HepG2 (cell line): ENCODE results near the gene CPT1B. TPM values are rescaled to one million over a fixed set of nuclear protein-coding genes. Genes with fewer than 3 reads are reported as not detected.

ENCODE experiments used
- ATAC-seq: fragments of 200-7000 bp; cut with Tn5 transposase; 3 replicates; pipeline ENCODE4 v1.9.1; 2020; ENCODE audit warnings: mild to moderate bottlenecking, moderate library complexity
- BruUV-seq: library from RNA; stranded (reverse); fragments of 400-500 nt; replicated peaks from 2 replicates; lab custom pipeline; 2021; lab: Mats Ljungman, UMichigan
- CTCF ChIA-PET: fragments of 300-600 bp; formaldehyde crosslinking; extraction: SDS; loops from one replicate; lab custom pipeline; 2021; ENCODE audit warnings: low total read pairs, inconsistent platforms, low intra/inter-chr PET ratio; lab: Yijun Ruan, JAX
- POLR2A ChIA-PET: fragments of 350-600 bp; sonication (Branson Sonifier 250); formaldehyde crosslinking; loops from one replicate; lab custom pipeline; 2020; ENCODE audit warnings: antibody characterized with exemption, inconsistent platforms; lab: Yijun Ruan, JAX
- DNase-seq: peaks from one replicate; pipeline ENCODE4 v3.0.0-alpha.2; 2015; ENCODE audit warnings: low spot score
- FAIRE-seq: peaks from 3 replicates; lab custom pipeline; 2011; peaks lifted over from hg19 to GRCh38; lab: Jason Lieb, UNC
- H2AFZ ChIP-seq: one replicate; pipeline ENCODE4 v1.6.1; 2011; ENCODE audit warnings: low read length, inconsistent platforms
- H3K27ac ChIP-seq: fragments of 300-600 bp; 3 replicates; pipeline ENCODE4 v1.8.0; 2011; ENCODE audit warnings: mixed run types, mild to moderate bottlenecking, mixed read lengths, low read length, inconsistent platforms; ENCODE audit not compliant: insufficient read depth; ENCODE audit errors: extremely low read length
- H3K27me3 ChIP-seq, 2 experiments: fragments of 200-600 bp in 1 of 2; 2 replicates in 1 of 2; 3 replicates in 1 of 2; pipeline versions ENCODE4 v1.6.0 to v1.8.0; 2011; ENCODE audit warnings: low read length in 2 of 2, mild to moderate bottlenecking in 2 of 2, moderate library complexity in 2 of 2, inconsistent platforms in 1 of 2; ENCODE audit not compliant: insufficient read depth in 2 of 2, control insufficient read depth in 1 of 2
- H3K36me3 ChIP-seq, 2 experiments: fragments of 200-600 bp in 1 of 2; replicated peaks in 1 of 2; 2 replicates in 1 of 2; 3 replicates in 1 of 2; pipeline versions ENCODE4 v1.5.1 to v1.8.0; 2011; ENCODE audit warnings: low read length in 2 of 2, inconsistent platforms in 1 of 2; ENCODE audit not compliant: insufficient read depth in 2 of 2, control insufficient read depth in 1 of 2
- H3K4me1 ChIP-seq: 2 replicates; pipeline ENCODE4 v1.5.1; 2012; ENCODE audit warnings: low read length, inconsistent platforms; ENCODE audit not compliant: insufficient read depth
- H3K4me2 ChIP-seq: 2 replicates; pipeline ENCODE4 v1.6.0; 2011; ENCODE audit warnings: low read depth, low read length, inconsistent platforms
- H3K4me3 ChIP-seq, 3 experiments: fragments of 200-600 bp in 1 of 3; sonication (generic), shearing (Covaris generic) in 1 of 3; replicated peaks in 1 of 3; 2 replicates each; pipeline ENCODE4 v1.5.1; 2011 to 2016; ENCODE audit warnings: low read length in 3 of 3, inconsistent platforms in 2 of 3, low read depth in 2 of 3, mild to moderate bottlenecking in 2 of 3, control low read depth in 1 of 3, mixed read lengths in 1 of 3; ENCODE audit not compliant: insufficient read depth in 1 of 3
- H3K79me2 ChIP-seq: one replicate; pipeline ENCODE4 v1.6.1; 2011; ENCODE audit warnings: low read length, inconsistent platforms; ENCODE audit not compliant: insufficient read depth
- H3K9ac ChIP-seq: 2 replicates; pipeline ENCODE4 v1.6.0; 2011; ENCODE audit warnings: mild to moderate bottlenecking, low read depth, low read length, inconsistent platforms; ENCODE audit not compliant: insufficient read depth
- H3K9me3 ChIP-seq: 2 replicates; pipeline ENCODE4 v1.5.1; 2012; ENCODE audit warnings: mild to moderate bottlenecking, low read length
- H4K20me1 ChIP-seq: 2 replicates; pipeline ENCODE4 v1.6.0; 2011; ENCODE audit warnings: inconsistent platforms, mild to moderate bottlenecking, low read length, moderate library complexity; ENCODE audit not compliant: insufficient read depth
- ATF7 ChIP-seq, 2 experiments: fragments of 450-650 bp in 1 of 2; sonication (generic) in 1 of 2; formaldehyde crosslinking in 1 of 2; IDR thresholded peaks; 2 replicates each; pipeline versions ENCODE4 v1.4.0 to v1.6.1; 2016 to 2020; ENCODE audit warnings: antibody characterized with exemption in 1 of 2, mild to moderate bottlenecking in 1 of 2, missing genetic modification reagents in 1 of 2
- CREB1 ChIP-seq, 2 experiments: fragments of 450-650 bp in 1 of 2; IDR thresholded peaks; 2 replicates each; pipeline ENCODE4 v1.6.1; 2016 to 2017; ENCODE audit warnings: control low read depth in 1 of 2, mild to moderate bottlenecking in 1 of 2, missing compliant biosample characterization in 1 of 2, missing genetic modification characterization in 1 of 2
- GATA4 ChIP-seq: sonication (generic); IDR thresholded peaks from 2 replicates; pipeline ENCODE4 v1.6.1; 2016; ENCODE audit warnings: antibody characterized with exemption, low read depth, borderline replicate concordance
- GATAD2A ChIP-seq: IDR thresholded peaks from 2 replicates; pipeline ENCODE4 v1.6.1; 2016
- KDM2A ChIP-seq: sonication (generic); formaldehyde crosslinking; IDR thresholded peaks from 2 replicates; pipeline ENCODE4 v1.4.0; 2020; ENCODE audit warnings: low read depth, missing genetic modification reagents, borderline replicate concordance
- NCOA5 ChIP-seq: sonication (generic); formaldehyde crosslinking; IDR thresholded peaks from 2 replicates; pipeline ENCODE4 v1.4.0; 2020; ENCODE audit warnings: missing genetic modification reagents
- RBM22 ChIP-seq: fragments of 200-400 bp; formaldehyde crosslinking; optimal IDR thresholded peaks from 2 replicates; pipeline ENCODE3; 2017; ENCODE audit warnings: mild to moderate bottlenecking, low read length, moderate library complexity
- REPIN1 ChIP-seq: sonication (generic); formaldehyde crosslinking; IDR thresholded peaks from 2 replicates; pipeline ENCODE4 v1.8.0; 2022; ENCODE audit warnings: missing genetic modification reagents, low read depth, mild to moderate bottlenecking, borderline replicate concordance
- SALL1 ChIP-seq: sonication (generic); formaldehyde crosslinking; IDR thresholded peaks from 2 replicates; pipeline ENCODE4 v1.8.0; 2022; ENCODE audit warnings: mild to moderate bottlenecking, missing genetic modification reagents
- SAP130 ChIP-seq: IDR thresholded peaks from 2 replicates; pipeline ENCODE4 v1.6.1; 2016; ENCODE audit warnings: low read depth
- SKI ChIP-seq: fragments of 450-650 bp; IDR thresholded peaks from one replicate; pipeline ENCODE4 v1.6.1; 2018; ENCODE audit warnings: mild to moderate bottlenecking; ENCODE audit not compliant: partially characterized antibody
- SMARCE1 ChIP-seq: fragments of 450-650 bp; IDR thresholded peaks from 2 replicates; pipeline ENCODE4 v1.6.1; 2017; ENCODE audit warnings: borderline replicate concordance
- SMC3 ChIP-seq: IDR thresholded peaks from 2 replicates; pipeline ENCODE4 v1.6.1; 2011; ENCODE audit warnings: low read length, improper control_type of control experiment
- ZBTB21 ChIP-seq: sonication (generic); formaldehyde crosslinking; IDR thresholded peaks from 2 replicates; pipeline ENCODE4 v1.4.0; 2020; ENCODE audit warnings: missing genetic modification reagents
- ZBTB25 ChIP-seq: IDR thresholded peaks from 2 replicates; pipeline ENCODE4 v1.6.1; 2018; ENCODE audit warnings: missing genetic modification reagents
- ZBTB7B ChIP-seq: sonication (generic); formaldehyde crosslinking; IDR thresholded peaks from 2 replicates; pipeline ENCODE4 v1.4.0; 2020; ENCODE audit warnings: missing genetic modification reagents
- ZNF280D ChIP-seq: sonication (generic); formaldehyde crosslinking; IDR thresholded peaks from 2 replicates; pipeline ENCODE4 v1.5.1; 2020; ENCODE audit warnings: mild to moderate bottlenecking, missing genetic modification reagents
- ZNF792 ChIP-seq: IDR thresholded peaks from 2 replicates; pipeline ENCODE4 v1.6.1; 2016
- WGBS: methylation state at CpG from one replicate; pipeline ENCODE4 v1.1.6; 2017; ENCODE audit warnings: low lambda C conversion rate; 5-methylcytosine and 5-hydroxymethylcytosine counted together
- in situ Hi-C: cut with HindIII; loops from 2 replicates; pipeline ENCODE4 v1.10.0; 2017; ENCODE audit warnings: low pct_unique_long_range_greater_than_20kb; ENCODE audit not compliant: extremely low pct_ligation_motif_present
- intact Hi-C: fragments of 100-400 bp; cut with micrococcal nuclease; formaldehyde crosslinking; loops from one replicate; pipeline ENCODE4 v1.10.0; 2022; ENCODE audit not compliant: unreplicated experiment
- polyA plus RNA-seq, 8 experiments: library from polyadenylated mRNA; depleted of rRNA in 3 of 8; stranded (reverse) in 7 of 8; unstranded in 1 of 8; fragments of >200 nt; fragmentation: Illumina TruSeq in 4 of 8; extraction: Trizol in 4 of 8; gene quantifications; 2 replicates each; pipeline versions ENCODE4 v1.2.1 to v1.2.3, GENCODE V29; 2011 to 2016; ENCODE audit warnings: low read depth in 4 of 8, missing spikeins in 1 of 8, mixed read lengths in 1 of 8; ENCODE audit not compliant: insufficient read depth in 1 of 8
- total RNA-seq, 5 experiments: library from RNA; depleted of rRNA; stranded (reverse); fragments of >200 nt; fragmentation: Illumina TruSeq; extraction: Trizol; gene quantifications; 2 replicates each; pipeline ENCODE4 v1.2.3, GENCODE V29; 2016; ENCODE audit warnings: low read depth in 1 of 5

The CPT1B gene
- total and polyA plus RNA-seq, 2 of the 13 experiments (the other 11 are each of a cell fraction or from before 2014, with no cell fraction given): 9.2 to 19.5 TPM

GRCh38 chr22:50621356-50621880 is 43.2 kb upstream of the CPT1B start:
- BruUV-seq: TSS peak; percentile 50
- H3K79me2 ChIP-seq: no peaks in the 10 kb centered on the region
- POLR2A ChIA-PET: interaction anchor here (0.9 to 2.2 kb wide), 6 partner anchors 19 to 78 kb away, joined by 3 to 14 read pairs (median 8); partner anchors contain the start of genes CHKB and SYCE3
- intact Hi-C loops (loop anchor here (2.0 kb wide), 1 partner anchor 77 kb away; no protein-coding TSS in a partner anchor), in situ Hi-C loops (no loop called here)
- H3K4me3 ChIP-seq: peak overlapping the region; percentile 46 to 61 (median 47)
- H3K4me2 ChIP-seq: peak overlapping the region; percentile 97
- no peak for FAIRE-seq
- H3K27me3 ChIP-seq: no peaks in the 10 kb centered on the region
- peak overlapping the region; percentile 39 for H3K9ac ChIP-seq
- peak; percentile 16 for ATAC-seq
- H3K9me3 ChIP-seq: no peaks in the 10 kb centered on the region
- H4K20me1 ChIP-seq: no peaks in the 10 kb centered on the region
- H3K27ac ChIP-seq: peak overlapping the region; percentile 9
- CTCF ChIA-PET: interaction anchor here (1.3 to 2.2 kb wide), 4 partner anchors 45 to 79 kb away, joined by 5 to 37 read pairs (median 8); no protein-coding TSS in a partner anchor
- 2% methylated on average over 10 of the region's 10 CpGs for WGBS
- no peaks in the 10 kb centered on the region for H3K36me3 ChIP-seq
- H3K4me1 ChIP-seq: peaks cover 60% of the 10 kb centered on the region
- no peak for DNase-seq
- H2AFZ ChIP-seq: no peak overlapping the region
- TF ChIP-seq ZNF792 (CRISPR knock-in tag) (0 out of 2 replicates have a peak, but pooled peaks have one; percentile 18), GATAD2A (CRISPR knock-in tag) (peak; percentile 32; the same call in 1 of the 2 replicates), SMC3 (no peak), SKI (no peak), GATA4 (no peak), NCOA5 (CRISPR knock-in tag) (no peak), ATF7 (IDR thresholded peaks at IDR 0.05) (peak; percentile 99; the same call in 1 of the 2 replicates), ATF7 (CRISPR knock-in tag; IDR thresholded peaks at IDR 0.05) (no peak), SMARCE1 (no peak), ZBTB7B (CRISPR knock-in tag) (0 out of 2 replicates have a peak, but pooled peaks have one; percentile 21), ZBTB25 (CRISPR knock-in tag) (no peak), CREB1 (IDR thresholded peaks at IDR 0.05) (peak; percentile 97), CREB1 (CRISPR knock-in tag; IDR thresholded peaks at IDR 0.05) (0 out of 2 replicates have a peak, but pooled peaks have one; percentile 8), RBM22 (no peak), KDM2A (0 out of 2 replicates have a peak, but pooled peaks have one; percentile 4), ZNF280D (peak; percentile 3; the same call in 1 of the 2 replicates), REPIN1 (CRISPR knock-in tag) (no peak), ZBTB21 (CRISPR knock-in tag) (0 out of 2 replicates have a peak, but pooled peaks have one; percentile 12), SAP130 (CRISPR knock-in tag) (peak; percentile 49; the same call in 1 of the 2 replicates), SALL1 (CRISPR knock-in tag) (no peak)
